ENCODE data around the gene SPHKAP. TPM values are rescaled to one million over a fixed set of nuclear protein-coding genes. Genes with fewer than 3 reads are reported as not detected.
A peak's percentile ranks its signal among the peaks of the same experiment; 100 is the strongest.
"Not testable (repeated sequence)": the region's sequence is repeated elsewhere in the genome, so short reads cannot be mapped to it uniquely, and the experiment has no call there.

SPHKAP gene
- not detected in 2 replicates for total RNA-seq
- long read RNA-seq = 0 reads

- DNase-seq (ENCODE audit: low read depth, low spot score) = peak; percentile 6
- H3K4me3 Mint-ChIP-seq = peak within 1 kb of the TSS; percentile 65
- H3K36me3 Mint-ChIP-seq (ENCODE audit: low read depth) = no peaks in the 10 kb centered on the region
- H3K9me3 Mint-ChIP-seq = peaks cover 5% of the 10 kb centered on the region
- TF ChIP-seq CTCF (conservative IDR thresholded peaks at IDR 0.05) = no peak
- peaks cover 71% of the 10 kb centered on the region for H3K27me3 Mint-ChIP-seq (ENCODE audit: low read depth)
- peaks cover 15% of the 10 kb centered on the region for H3K4me1 Mint-ChIP-seq
- H3K27ac Mint-ChIP-seq (ENCODE audit: unreplicated experiment) = no peak within 1 kb of the TSS
These were observed at the start of gene SPHKAP for GRCh38 chr2:228181098-228182019. SPHKAP (minus strand) TSS chr2:228181687; CDS start chr2:228181598, 89 bp downstream.

- no peak overlapping the region for H3K4me3 Mint-ChIP-seq
- DNase-seq (ENCODE audit: low read depth, low spot score) = no peak
- no peaks in the 10 kb centered on the region for H3K27me3 Mint-ChIP-seq (ENCODE audit: low read depth)
- TF ChIP-seq CTCF (conservative IDR thresholded peaks at IDR 0.05) = no peak
- H3K27ac Mint-ChIP-seq (ENCODE audit: unreplicated experiment) = no peak overlapping the region
- no peaks in the 10 kb centered on the region for H3K4me1 Mint-ChIP-seq
- no peaks in the 10 kb centered on the region for H3K9me3 Mint-ChIP-seq
- no peaks in the 10 kb centered on the region for H3K36me3 Mint-ChIP-seq (ENCODE audit: low read depth)
These were observed 46.0 kb upstream of the SPHKAP start for GRCh38 chr2:228227466-228227865.

- no peaks in the 10 kb centered on the region for H3K9me3 Mint-ChIP-seq
These were observed 42.9 kb upstream of the SPHKAP start for GRCh38 chr2:228224410-228224809.

GRCh38 chr2:228218593-228218992, 37.1 kb upstream of the SPHKAP start:
- H3K27me3 Mint-ChIP-seq (ENCODE audit: low read depth); H3K36me3 Mint-ChIP-seq (ENCODE audit: low read depth); H3K4me3 Mint-ChIP-seq; H3K27ac Mint-ChIP-seq (ENCODE audit: unreplicated experiment); DNase-seq (ENCODE audit: low read depth, low spot score); H3K4me1 Mint-ChIP-seq; H3K9me3 Mint-ChIP-seq: not testable (repeated sequence)

More at GRCh38 chr2:228224410-228224809, 42.9 kb upstream of the SPHKAP start:
- Mint-ChIP-seq H3K27me3 (ENCODE audit: low read depth) (no peaks in the 10 kb centered on the region), H3K27ac (ENCODE audit: unreplicated experiment) (no peak overlapping the region), H3K4me1 (no peaks in the 10 kb centered on the region), H3K36me3 (ENCODE audit: low read depth) (no peaks in the 10 kb centered on the region), H3K4me3 (no peak overlapping the region)
- TF ChIP-seq CTCF (conservative IDR thresholded peaks at IDR 0.05) = no peak
- no peak for DNase-seq (ENCODE audit: low read depth, low spot score)

GRCh38 chr2:228197504-228197903, 16.0 kb upstream of the SPHKAP start:
- Mint-ChIP-seq H3K9me3 (peaks cover 7% of the 10 kb centered on the region), H3K4me3 (no peak overlapping the region), H3K27ac (ENCODE audit: unreplicated experiment) (no peak overlapping the region), H3K4me1 (no peaks in the 10 kb centered on the region), H3K27me3 (ENCODE audit: low read depth) (no peaks in the 10 kb centered on the region), H3K36me3 (ENCODE audit: low read depth) (no peaks in the 10 kb centered on the region)
- no peak for DNase-seq (ENCODE audit: low read depth, low spot score)
- TF ChIP-seq CTCF (conservative IDR thresholded peaks at IDR 0.05) = no peak

Data from neural crest cell (in vitro differentiated cells).